NCI-H2227 (cell line): ENCODE results near the gene PER1.

Experiments used
- DNase-seq: peaks from one replicate; lab custom pipeline; 2025; ENCODE audit not compliant: unreplicated experiment; lab: John Stamatoyannopoulos, UW

Gene PER1

GRCh38 chr17:8152112-8152775 is at the start of gene PER1:
Gene PER1 (minus strand): TSS chr17:8152404. CDS start chr17:8150706, 1,698 bp downstream.
- DNase-seq, result peak; percentile 96

DNA sequence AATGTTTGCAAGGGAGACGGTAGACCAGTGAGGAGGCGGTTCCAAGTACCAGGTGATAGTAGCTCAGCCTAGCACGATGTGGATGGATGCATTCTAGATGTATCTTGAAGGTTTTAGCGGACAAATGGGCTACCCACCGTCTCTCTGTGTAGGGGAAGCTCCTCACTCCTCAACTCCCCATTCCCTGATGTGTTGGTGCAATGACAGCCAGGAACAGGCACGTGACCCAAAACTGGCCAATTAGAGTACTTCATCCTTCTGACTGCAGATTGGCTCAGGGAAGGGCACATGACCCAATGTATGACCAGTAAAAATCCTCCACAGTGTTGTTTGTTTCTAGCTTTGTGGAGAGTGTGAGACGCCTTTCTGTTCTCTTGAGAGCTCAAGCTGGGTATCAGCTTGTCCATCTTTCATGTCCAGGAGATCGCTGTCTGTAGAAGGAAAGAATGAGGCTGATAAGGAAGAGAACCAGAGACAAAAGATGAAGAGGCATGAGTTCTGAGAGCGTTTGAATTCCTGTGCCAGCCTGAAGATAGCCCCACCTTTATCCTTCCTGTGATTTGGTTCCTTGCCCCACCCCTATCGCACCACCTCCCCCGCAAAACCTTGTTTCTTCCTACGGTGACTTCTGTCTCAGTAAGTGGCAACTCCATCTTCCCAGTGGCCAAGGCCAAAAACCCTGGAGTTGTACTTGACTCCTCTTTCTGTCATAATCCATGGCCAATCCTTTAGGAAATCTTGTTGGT is 40.0 kb upstream of the PER1 start:
- DNase-seq, result peak; percentile 91

DNA sequence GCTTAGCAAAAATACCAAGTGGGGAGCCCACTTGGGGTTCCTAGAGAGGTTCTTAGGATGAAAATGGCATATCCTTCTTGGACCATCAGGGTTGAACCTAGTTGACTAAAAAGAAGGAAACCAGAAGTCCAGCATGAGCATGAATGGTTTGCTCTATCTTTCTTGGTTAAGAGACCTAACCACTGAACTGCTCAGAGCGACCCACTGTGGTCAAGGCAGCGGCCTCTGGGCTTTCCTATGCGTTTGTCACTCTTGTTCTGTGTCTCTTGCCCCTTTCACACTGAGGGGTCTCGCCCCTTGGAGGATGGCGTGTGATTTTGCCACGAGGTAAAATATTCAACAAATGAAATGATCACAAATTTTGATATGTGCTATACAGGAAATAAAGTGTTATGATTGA is 38.3 kb upstream of the PER1 start:
- no peak for DNase-seq

GRCh38 chr17:8189711-8190477 is 37.7 kb upstream of the PER1 start, which contains the start of gene BORCS6:
Gene BORCS6 (minus strand): TSS chr17:8190180. CDS start chr17:8190140, 40 bp downstream.
- peak; percentile 91 for DNase-seq

GRCh38 chr17:8189041-8189710 is 37.0 kb upstream of the PER1 start:
- no peak for DNase-seq

DNA sequence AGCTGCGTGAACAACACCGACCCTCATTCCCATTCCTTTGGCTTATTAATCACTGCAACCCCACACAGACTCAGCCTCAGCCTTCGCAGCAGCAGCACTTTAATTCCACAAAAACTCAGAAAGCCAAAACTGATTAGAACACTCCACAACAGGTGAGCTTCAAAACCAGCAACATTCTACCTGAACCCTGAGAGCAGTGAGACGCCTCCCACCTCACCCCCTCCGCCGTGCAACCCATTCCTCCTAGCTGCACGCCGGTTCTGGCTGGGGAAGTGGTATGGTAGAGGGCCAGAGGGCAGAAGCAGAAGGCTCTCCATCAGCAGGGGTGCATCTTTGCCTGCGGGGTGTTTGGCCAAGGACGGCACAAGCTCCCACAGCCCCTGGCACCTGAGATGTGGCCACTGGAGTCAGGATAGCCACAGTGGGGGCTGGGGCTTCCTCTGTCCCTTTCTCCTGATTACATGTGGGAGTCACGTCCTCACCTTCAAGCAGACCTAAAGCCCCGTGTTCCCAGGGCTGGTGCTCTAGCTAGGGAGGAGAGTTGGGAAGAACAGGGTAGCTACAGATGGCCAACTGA is 36.1 kb upstream of the PER1 start:
- no peak for DNase-seq

- peak; percentile 93 for DNase-seq
Measured at GRCh38 chr17:8187517-8188262, 35.5 kb upstream of the PER1 start.

DNA sequence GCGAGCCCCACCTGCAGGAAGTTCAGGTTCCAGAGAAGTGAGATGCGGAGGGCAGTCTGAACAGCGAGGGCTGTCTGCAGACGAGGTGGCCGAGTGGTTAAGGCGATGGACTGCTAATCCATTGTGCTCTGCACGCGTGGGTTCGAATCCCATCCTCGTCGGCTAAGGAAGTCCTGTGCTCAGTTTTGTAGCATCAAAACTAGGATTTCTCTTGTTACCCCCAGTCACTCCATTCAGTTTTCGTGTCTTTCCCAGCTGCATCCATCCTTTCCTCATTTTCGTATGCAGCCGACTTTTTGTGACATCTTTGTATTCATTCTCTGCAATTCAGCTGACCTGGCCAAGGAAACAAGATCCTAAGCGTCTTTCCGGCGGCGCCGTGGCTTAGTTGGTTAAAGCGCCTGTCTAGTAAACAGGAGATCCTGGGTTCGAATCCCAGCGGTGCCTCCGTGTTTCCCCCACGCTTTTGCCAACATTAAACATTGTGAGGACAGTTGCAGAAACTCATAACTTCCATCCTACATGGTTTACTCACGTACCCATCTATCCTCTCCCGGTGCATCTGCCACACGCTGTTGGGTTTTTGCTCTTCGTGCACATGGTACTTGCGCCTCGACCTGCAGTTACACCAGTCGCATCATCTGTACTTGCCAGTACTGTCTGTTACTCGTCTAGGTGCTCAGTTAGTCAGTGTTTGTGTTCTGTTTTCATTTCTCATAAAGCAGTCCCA is 34.7 kb upstream of the PER1 start:
- peak; percentile 92 for DNase-seq

DNA sequence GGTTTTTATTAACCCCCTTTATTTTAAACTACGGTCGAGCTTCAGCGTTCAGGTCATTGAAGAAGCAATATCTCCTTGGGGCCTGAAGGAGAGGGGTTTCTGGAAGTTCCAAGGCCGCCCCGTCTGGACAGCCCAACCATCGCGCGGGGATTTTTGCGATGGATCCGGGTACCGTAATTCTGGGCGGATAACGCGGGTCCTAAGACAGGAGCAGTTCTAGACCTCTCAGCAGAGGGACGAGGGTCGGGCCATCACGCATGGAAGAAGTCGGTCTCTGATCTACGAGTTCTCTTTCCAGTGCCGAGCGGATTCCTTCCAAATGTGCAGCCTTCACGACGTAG is 34.2 kb upstream of the PER1 start:
- DNase-seq, result no peak

- DNase-seq, result peak; percentile 70
Measured at GRCh38 chr17:8185582-8186445, 33.6 kb upstream of the PER1 start.

DNA sequence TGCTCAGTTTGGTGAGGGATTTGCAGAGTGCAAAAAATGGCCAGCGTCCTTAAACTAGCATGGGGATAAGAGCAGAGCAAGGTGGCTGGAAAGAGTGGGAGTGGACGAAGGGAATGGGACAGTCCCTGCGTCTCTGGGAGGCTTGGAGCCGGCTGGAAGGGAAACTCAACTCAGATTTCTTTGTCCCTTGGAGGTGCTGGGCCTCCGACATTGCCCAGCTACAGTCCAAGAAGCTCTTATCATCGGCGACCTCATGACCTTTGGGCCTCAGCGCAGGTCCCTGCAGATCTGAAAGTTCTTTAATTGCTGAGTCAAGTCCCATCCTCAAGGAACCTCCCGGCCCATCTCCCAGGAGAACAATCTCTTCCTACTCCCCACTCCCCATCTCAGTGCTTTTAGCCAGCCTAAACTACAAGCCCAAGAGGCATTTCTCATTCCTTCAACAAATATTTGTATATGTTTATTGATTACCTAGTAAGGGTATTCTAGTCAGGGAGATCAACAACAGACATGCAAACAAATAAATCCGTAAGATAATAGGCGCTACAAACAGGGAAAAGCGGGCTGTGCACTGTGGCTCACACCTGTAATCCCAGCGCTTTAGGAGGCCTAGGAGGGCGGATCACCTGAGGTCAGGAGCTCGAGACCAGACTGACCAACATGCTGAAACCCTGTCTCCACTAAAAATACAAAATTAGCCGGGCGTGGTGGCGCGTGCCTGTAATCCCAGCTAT is 25.0 kb upstream of the PER1 start:
- DNase-seq, result no peak

- peak; percentile 90 for DNase-seq
Measured at GRCh38 chr17:8176197-8176940, 24.2 kb upstream of the PER1 start, which contains the start of gene TMEM107. Gene TMEM107 (minus strand): TSS chr17:8176380. CDS start chr17:8176286, 94 bp downstream.

GRCh38 chr17:8175795-8176196 is 23.6 kb upstream of the PER1 start:
- no peak for DNase-seq

DNA sequence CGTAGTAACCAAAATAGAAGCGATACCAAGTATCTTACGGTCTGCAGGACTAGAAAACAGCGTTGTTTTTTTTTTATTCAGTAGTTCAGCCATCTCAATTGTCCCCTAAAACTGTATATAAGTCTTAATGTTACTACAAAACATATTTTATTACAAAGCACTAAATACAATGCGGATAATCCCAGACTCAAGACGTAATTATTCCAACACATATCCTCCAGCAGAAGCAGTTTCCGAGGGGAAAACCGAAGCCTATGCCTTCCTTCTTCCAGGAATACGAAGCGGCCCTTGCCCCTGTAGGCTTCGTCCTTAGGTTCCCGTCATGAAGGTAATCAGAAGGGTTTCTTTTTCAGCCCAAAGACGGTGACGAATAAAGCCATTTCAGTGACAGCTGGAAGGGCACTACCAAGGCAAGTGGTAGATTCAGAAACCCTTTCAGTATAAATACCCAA is 21.7 kb upstream of the PER1 start:
- no peak for DNase-seq

DNA sequence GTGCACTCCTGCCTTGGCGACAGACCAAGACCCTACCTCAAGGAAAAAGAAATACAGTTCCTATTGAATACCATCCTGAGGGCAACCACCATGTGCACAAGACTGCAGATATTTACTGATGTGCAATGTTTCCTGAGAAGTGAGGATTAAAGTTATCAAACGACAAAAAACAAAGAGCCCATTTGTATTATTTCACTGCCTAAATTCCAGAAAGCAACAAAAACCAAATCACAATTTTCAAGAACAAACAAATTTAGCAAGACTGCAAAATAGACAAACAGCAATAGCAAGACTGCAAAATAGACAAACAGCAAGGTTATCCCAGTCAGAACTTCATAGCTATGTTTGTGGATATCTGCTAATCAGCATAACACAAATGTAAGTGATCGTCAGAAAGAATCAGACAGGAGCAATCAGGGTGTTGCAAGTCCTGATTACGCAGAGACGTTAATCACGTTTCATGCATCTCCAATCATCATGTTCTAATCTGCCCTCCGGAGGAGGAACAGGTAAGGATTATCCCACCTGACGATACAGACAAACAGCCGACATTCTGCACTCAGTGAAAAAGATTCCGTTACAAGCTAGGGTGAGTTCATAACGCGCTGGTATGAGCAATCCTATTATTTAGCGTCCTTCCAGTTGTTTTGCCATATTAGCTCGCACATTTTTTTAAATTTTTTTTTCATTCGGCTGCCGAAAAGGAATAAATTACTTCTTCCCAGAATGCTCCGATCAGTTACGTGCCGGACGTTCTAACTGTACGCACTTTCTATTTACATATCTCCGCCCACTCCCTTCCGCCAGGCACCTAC is 21.1 kb upstream of the PER1 start:
- DNase-seq, result peak; percentile 85

GRCh38 chr17:8170186-8170585 is 18.0 kb upstream of the PER1 start:
- peak; percentile 30 for DNase-seq
